Natural killer cell (primary cell): ENCODE results near the gene ADAMTS3. TPM values are rescaled to one million over a fixed set of nuclear protein-coding genes. Genes with fewer than 3 reads are reported as not detected.

Experiments used
- ATAC-seq, 3 donors: fragments of 150-1000 bp in 2 of 3; fragments of 200-7000 bp in 1 of 3; cut with Tn5 transposase; 1 replicate in 1 of 3; 2 replicates in 2 of 3; pipeline ENCODE4 v1.10.0; 2021; ENCODE audit warnings: mild to moderate bottlenecking in 2 of 3, moderate library complexity in 2 of 3
- DNase-seq, 2 donors: peaks; one replicate each; pipeline versions ENCODE4 v3.0.0 to v3.0.0-alpha.2; 2013 to 2021; ENCODE audit warnings: mixed read lengths in 1 of 2
- H3K27ac ChIP-seq: one replicate; pipeline ENCODE4 v1.5.1; 2013; ENCODE audit warnings: mild to moderate bottlenecking, low read length
- H3K27me3 ChIP-seq: one replicate; pipeline ENCODE4 v1.6.1; 2013; ENCODE audit warnings: low read length; ENCODE audit not compliant: control insufficient read depth, insufficient read depth
- H3K36me3 ChIP-seq: one replicate; pipeline ENCODE4 v1.6.1; 2013; ENCODE audit warnings: low read length; ENCODE audit not compliant: control insufficient read depth, insufficient read depth
- H3K4me1 ChIP-seq: one replicate; pipeline ENCODE4 v1.6.1; 2013; ENCODE audit warnings: low read length; ENCODE audit not compliant: control insufficient read depth, insufficient read depth
- H3K4me3 ChIP-seq: one replicate; pipeline ENCODE4 v1.5.1; 2013; ENCODE audit warnings: low read length
- H3K9me3 ChIP-seq: one replicate; pipeline ENCODE4 v1.6.1; 2013; ENCODE audit warnings: low read length; ENCODE audit not compliant: control insufficient read depth, insufficient read depth
- H3K27ac Mint-ChIP-seq, 2 donors: one replicate each; pipeline ENCODE4 v1.8.0; 2022; ENCODE audit warnings: mild to moderate bottlenecking in 2 of 2, mixed read lengths in 2 of 2, moderate library complexity in 1 of 2
- H3K27me3 Mint-ChIP-seq, 2 donors: one replicate each; pipeline ENCODE4 v1.8.0; 2022; ENCODE audit warnings: low read depth in 2 of 2, mixed read lengths in 2 of 2
- H3K36me3 Mint-ChIP-seq: one replicate; pipeline ENCODE4 v1.8.0; 2022; ENCODE audit warnings: mixed read lengths
- H3K4me1 Mint-ChIP-seq, 2 donors: one replicate each; pipeline ENCODE4 v1.8.0; 2022; ENCODE audit warnings: mixed read lengths in 2 of 2
- H3K4me3 Mint-ChIP-seq: one replicate; pipeline ENCODE4 v1.8.0; 2022; ENCODE audit warnings: mild to moderate bottlenecking, moderate library complexity, mixed read lengths
- H3K9me3 Mint-ChIP-seq, 2 donors: one replicate each; pipeline ENCODE4 v1.8.0; 2022; ENCODE audit warnings: mixed read lengths in 2 of 2
- whole genome bisulfite sequencing: methylation state at CpG from one replicate; pipeline ENCODE4 v1.1.7; 2013; ENCODE audit warnings: missing lambda C conversion rate; ENCODE audit not compliant: insufficient coverage; 5-methylcytosine and 5-hydroxymethylcytosine counted together
- intact Hi-C: fragments of 100-400 bp; cut with micrococcal nuclease; formaldehyde crosslinking; loops from one replicate; pipeline ENCODE4 v1.14.2; 2022
- total RNA-seq, 4 donors: library from RNA; stranded (reverse); fragments of 120-200 nt in 1 of 4; gene quantifications; one replicate each; pipeline versions ENCODE4 v1.2.3 to v1.2.4, GENCODE V29; 2013 to 2022
- TF ChIP-seq, protein P1 (sequence below): fragments of 200-600 bp; IDR thresholded peaks from one replicate; pipeline ENCODE4 v1.8.0; 2022; ENCODE audit warnings: antibody characterized with exemption

Gene ADAMTS3
- total RNA-seq, 3 donors from 2014 or later (not counting 1 experiment from before 2014, with no cell fraction given) = 0.30 TPM; not detected in 2

DNA sequence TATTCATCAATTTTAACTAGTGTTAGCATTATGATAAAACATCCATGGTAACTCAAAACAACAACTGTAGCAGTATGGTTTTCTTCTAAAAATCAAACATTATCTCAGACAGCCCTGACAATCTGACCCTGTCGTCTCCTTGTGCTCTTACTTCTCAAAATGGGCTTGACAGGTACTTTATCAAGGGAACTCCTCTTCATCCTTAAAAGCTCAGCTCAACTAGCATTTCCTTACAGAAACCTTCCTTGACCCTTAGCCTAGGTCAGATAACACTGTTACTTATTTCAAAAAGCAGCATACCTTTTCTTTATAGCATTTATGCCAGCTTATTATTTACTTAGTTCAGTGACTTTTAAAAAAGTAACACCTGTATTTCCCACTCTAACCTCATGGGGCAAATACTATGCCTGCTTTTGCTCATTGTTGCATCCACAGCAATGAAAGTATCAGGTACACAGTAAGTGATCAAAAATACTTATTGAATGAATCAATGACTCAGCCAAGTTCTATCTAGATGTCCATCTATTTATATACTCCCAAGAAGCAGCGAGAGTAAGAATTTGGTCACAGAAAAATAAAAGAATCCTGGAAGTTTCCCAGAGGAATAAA is 41.9 kb downstream of the ADAMTS3 start:
- ATAC-seq = no peak
- no peak for DNase-seq
- Histone ChIP-seq H3K4me1 (no peaks in the 10 kb centered on the region), H3K27ac (no peak overlapping the region), H3K36me3 (no peaks in the 10 kb centered on the region), H3K9me3 (no peaks in the 10 kb centered on the region), H3K27me3 (no peaks in the 10 kb centered on the region), H3K4me3 (no peak overlapping the region)
- H3K27ac Mint-ChIP-seq = no peak overlapping the region
- no peaks in the 10 kb centered on the region for H3K27me3 Mint-ChIP-seq
- H3K4me3 Mint-ChIP-seq = no peak overlapping the region
- TF ChIP-seq, protein P1, sequence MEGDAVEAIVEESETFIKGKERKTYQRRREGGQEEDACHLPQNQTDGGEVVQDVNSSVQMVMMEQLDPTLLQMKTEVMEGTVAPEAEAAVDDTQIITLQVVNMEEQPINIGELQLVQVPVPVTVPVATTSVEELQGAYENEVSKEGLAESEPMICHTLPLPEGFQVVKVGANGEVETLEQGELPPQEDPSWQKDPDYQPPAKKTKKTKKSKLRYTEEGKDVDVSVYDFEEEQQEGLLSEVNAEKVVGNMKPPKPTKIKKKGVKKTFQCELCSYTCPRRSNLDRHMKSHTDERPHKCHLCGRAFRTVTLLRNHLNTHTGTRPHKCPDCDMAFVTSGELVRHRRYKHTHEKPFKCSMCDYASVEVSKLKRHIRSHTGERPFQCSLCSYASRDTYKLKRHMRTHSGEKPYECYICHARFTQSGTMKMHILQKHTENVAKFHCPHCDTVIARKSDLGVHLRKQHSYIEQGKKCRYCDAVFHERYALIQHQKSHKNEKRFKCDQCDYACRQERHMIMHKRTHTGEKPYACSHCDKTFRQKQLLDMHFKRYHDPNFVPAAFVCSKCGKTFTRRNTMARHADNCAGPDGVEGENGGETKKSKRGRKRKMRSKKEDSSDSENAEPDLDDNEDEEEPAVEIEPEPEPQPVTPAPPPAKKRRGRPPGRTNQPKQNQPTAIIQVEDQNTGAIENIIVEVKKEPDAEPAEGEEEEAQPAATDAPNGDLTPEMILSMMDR = no peak
- no peaks in the 10 kb centered on the region for H3K4me1 Mint-ChIP-seq
- intact Hi-C loops = no loop called here
- WGBS = 88% methylated on average over 2 of the region's 2 CpGs
- H3K9me3 Mint-ChIP-seq = peaks cover 3 to 7% of the 10 kb centered on the region in 2 donors
- no peaks in the 10 kb centered on the region for H3K36me3 Mint-ChIP-seq

DNA sequence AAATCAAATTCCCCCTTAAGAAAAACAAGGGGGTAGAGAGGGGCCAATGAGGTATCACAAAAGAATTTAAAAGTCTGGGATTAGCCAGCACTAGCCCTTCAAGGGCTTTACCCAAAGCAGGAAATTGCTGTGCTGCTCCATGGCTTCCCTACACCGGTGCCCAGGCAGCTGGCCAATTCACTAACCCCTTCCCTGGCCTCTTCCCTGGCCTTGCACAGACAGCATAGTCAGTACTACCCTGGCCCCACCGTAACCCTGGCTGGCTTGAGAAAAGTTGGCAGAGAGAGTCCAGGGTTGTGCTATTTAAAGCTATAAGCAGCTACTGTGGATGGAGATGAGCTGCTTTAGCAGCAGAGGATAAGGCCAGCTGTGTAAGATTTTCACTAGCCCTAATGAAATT is 43.1 kb downstream of the ADAMTS3 start:
- Mint-ChIP-seq H3K4me1 (no peaks in the 10 kb centered on the region), H3K4me3 (no peak overlapping the region), H3K27ac (no peak overlapping the region), H3K27me3 (no peaks in the 10 kb centered on the region), H3K9me3 (peaks cover 3 to 7% of the 10 kb centered on the region in 2 donors), H3K36me3 (no peaks in the 10 kb centered on the region)
- TF ChIP-seq, protein P1 = no peak
- DNase-seq (no peak), ATAC-seq (no peak)
- Histone ChIP-seq H3K27me3 (no peaks in the 10 kb centered on the region), H3K4me3 (no peak overlapping the region), H3K9me3 (no peaks in the 10 kb centered on the region), H3K36me3 (no peaks in the 10 kb centered on the region), H3K27ac (no peak overlapping the region), H3K4me1 (no peaks in the 10 kb centered on the region)
- intact Hi-C loops = no loop called here
- 18% methylated on average over 2 of the region's 2 CpGs for WGBS

DNA sequence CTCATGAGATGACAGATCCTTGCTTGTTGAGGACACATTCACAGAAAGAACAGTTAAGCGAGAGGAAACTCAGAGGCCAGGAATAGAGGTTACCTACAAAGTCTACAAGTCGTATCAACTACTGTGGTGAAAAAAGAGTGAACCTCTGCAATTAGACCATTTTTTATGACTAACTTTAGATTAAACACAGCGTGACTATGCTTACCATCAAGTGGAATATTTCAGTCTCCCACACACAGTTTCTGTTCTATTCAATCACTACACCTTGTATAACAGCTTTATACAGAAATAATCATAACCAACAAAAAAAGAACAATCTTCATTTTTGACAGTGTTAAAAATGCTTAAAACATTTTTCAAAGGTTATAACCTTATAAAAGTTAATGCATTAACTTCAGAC is 46.6 kb downstream of the ADAMTS3 start:
- 87% methylated on average over 3 of the region's 3 CpGs for WGBS

More for the DNA sequence above, 46.6 kb downstream of the ADAMTS3 start:
- H3K4me1 Mint-ChIP-seq = no peaks in the 10 kb centered on the region
- TF ChIP-seq, protein P1 = no peak
- H3K27ac ChIP-seq = no peak overlapping the region
- no peaks in the 10 kb centered on the region for H3K27me3 ChIP-seq
- no peaks in the 10 kb centered on the region for H3K9me3 ChIP-seq
- H3K36me3 Mint-ChIP-seq = no peaks in the 10 kb centered on the region
- no peaks in the 10 kb centered on the region for H3K27me3 Mint-ChIP-seq
- no peaks in the 10 kb centered on the region for H3K4me1 ChIP-seq
- H3K4me3 ChIP-seq = no peak overlapping the region
- intact Hi-C loops = no loop called here
- DNase-seq = no peak
- no peak for ATAC-seq
- no peaks in the 10 kb centered on the region for H3K36me3 ChIP-seq
- H3K9me3 Mint-ChIP-seq = peaks cover 3 to 7% of the 10 kb centered on the region in 2 donors
- H3K27ac Mint-ChIP-seq = no peak overlapping the region
- H3K4me3 Mint-ChIP-seq = no peak overlapping the region
